Activated CD8-positive, alpha-beta memory T cell treated with anti-CD3 and anti-CD28 coated beads for 48 hours (primary cell): Measurements from ENCODE around the gene USH1G.
"Not testable (repeated sequence)": the region's sequence is repeated elsewhere in the genome, so short reads cannot be mapped to it uniquely, and the experiment has no call there.

ENCODE experiments used
- DNase-seq, 3 experiments: peaks; one replicate each; pipeline ENCODE4 v3.0.0-alpha.2; 2020; ENCODE audit warnings: low read depth in 2 of 3, low spot score in 2 of 3

Gene USH1G

GRCh38 chr17:74935585-74936469, 12.8 kb upstream of the USH1G start, which contains the start of gene OTOP3:
OTOP3 (plus strand) TSS chr17:74935898; CDS start chr17:74935922, 24 bp downstream.
- DNase-seq, result no peak

DNA sequence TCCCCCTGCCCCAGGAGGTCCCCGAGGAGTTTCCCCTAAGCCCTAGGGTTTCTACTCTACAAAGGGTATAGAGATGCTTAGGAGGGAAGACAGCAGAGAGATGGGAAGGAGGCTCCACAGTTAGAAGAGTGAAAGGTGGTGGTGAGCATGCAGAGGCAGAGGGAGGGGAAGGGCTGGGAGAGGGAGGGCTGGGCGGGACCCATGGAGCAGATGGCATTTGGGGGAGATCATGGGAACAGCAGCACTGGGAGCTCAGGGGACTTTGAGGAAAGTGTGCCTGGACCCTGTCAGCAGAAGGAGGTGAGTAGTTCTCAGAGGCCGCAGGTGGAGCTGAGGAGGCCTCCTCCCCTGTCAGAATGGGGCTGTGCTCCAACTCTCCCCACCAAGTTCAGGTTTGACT, 12.0 kb upstream of the USH1G start:
- DNase-seq, result no peak

DNA sequence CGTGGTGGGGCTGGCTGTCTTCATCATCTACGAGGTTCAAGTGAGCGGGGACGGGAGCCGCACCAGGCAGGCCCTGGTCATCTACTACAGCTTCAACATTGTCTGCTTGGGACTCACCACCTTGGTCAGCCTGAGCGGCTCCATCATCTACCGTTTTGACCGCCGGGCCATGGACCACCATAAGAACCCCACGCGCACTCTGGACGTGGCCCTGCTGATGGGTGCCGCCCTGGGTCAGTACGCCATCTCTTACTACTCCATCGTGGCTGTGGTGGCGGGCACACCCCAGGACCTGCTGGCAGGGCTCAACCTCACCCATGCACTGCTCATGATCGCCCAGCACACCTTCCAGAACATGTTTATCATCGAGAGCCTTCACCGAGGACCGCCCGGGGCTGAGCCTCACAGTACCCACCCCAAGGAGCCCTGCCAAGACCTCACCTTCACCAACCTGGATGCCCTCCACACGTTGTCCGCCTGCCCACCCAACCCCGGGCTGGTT, 7.5 kb upstream of the USH1G start:
- DNase-seq, result no peak

GRCh38 chr17:74928786-74929185, 5.7 kb upstream of the USH1G start:
- DNase-seq, result no peak

DNA sequence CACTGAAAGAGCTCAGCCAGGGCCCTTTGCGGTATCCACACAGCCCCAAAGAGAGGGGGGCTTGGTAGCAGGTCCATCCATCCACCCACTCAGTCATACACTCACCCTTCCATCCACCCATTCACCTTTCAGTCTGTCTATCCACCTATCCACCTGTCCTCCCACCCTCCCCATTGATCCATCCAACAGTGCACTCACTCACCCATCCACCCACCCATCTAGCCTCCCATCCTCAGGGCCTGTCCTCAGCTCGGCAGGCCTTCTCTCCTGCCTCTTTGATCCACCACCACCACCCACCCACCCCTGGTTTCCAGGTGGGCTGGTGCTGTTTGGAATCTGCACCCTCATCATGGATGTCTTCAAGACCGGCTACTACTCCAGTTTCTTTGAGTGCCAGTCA, 2.2 kb upstream of the USH1G start:
- no peak for DNase-seq

DNA sequence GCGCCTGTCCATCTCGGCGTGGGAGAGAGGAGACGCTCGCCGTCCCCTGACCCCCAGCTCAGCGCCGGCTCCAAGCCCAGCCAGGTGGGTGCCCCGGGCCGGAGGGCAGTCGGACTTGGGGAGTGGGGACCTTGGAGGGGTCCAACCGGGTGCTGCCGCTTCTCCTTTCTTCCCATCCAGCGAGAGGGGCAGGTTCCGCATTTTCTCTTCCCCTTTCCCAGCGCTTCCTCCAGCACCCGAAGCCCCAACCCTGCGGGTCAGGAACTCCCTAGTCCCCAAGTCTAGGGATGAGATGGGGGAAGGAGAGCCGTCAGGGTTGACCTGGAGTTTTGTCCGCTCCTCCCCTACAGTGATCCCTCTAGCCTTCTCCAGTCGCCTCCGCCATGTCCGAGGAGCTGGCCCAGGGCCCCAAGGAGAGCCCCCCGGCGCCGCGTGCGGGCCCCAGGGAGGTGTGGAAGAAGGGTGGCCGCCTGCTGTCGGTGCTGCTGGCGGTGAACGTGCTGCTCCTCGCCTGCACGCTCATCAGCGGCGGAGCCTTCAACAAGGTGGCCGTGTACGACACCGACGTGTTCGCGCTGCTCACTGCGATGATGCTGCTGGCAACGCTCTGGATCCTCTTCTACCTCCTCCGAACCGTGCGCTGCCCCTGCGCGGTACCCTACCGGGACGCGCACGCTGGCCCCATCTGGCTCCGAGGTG, 1.3 kb upstream of the USH1G start, which contains the start of gene OTOP2:
OTOP2 (plus strand) TSS at position 24 of the 699 bp plus-strand sequence; CDS start at position 384, 360 bp downstream.
- DNase-seq, result no peak

DNA sequence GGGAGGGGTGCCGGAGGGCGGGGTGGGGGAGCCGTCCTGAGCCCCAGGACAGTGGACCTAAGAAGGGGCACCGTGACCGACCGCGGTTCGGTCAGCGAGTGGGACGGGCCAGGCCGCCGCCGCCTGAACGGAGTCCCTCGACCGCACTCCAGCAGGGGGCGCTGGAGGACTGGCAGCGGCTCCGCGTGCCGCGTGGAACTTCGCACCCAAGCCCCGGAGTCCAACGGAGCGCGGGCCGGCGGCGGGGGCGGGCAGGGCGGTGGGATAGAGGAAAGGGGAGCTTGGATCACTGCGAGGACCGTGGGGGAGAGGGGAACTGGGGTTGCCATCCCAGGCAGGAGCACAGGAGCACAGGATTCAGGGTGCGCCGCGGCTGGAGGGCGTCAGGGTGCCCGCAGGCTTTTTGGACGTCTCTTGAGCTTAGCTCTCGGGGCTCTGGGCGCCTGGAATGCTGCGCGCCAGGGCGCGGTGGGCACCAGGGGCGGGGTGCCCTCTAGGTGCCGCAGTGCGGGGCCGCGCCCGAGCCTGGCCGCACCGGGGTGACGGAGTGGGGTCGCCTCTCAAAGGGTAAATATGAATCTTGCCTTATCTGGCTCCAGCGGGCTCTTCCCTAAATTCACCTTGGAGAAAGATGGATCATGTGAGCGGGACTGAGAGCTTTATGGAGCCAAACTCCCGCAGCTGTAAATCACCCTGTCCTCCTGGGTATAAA, 639 bp upstream of the USH1G start:
- peak; percentile 37 to 87 (median 75) for DNase-seq

GRCh38 chr17:74922172-74922571, 883 bp downstream of the USH1G start:
- no peak for DNase-seq

DNA sequence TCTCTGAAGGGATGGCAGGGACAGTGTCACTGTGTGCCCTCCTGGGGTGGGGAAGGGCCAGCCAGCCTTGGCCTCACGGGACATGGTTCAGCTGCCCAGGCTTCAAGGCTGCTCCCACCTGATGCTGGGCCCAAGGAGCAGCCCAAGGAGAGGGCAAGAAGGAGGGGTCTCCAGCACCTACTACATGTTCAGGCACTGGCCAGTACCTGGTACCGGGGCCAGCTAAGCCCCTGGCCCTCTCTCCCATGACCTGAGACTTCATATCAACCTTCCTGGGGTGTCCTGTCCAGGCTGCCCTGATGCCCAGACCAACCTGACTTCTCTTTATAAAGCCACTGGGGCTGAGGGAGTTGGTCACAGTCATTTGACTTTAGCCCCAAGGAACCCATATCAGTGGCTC, 1.3 kb downstream of the USH1G start:
- DNase-seq, result no peak

GRCh38 chr17:74921026-74921681, 1.9 kb downstream of the USH1G start:
- no peak for DNase-seq

GRCh38 chr17:74920642-74921025, 2.4 kb downstream of the USH1G start:
- DNase-seq, result no peak

GRCh38 chr17:74920306-74920620, 2.8 kb downstream of the USH1G start:
- DNase-seq, result no peak

DNA sequence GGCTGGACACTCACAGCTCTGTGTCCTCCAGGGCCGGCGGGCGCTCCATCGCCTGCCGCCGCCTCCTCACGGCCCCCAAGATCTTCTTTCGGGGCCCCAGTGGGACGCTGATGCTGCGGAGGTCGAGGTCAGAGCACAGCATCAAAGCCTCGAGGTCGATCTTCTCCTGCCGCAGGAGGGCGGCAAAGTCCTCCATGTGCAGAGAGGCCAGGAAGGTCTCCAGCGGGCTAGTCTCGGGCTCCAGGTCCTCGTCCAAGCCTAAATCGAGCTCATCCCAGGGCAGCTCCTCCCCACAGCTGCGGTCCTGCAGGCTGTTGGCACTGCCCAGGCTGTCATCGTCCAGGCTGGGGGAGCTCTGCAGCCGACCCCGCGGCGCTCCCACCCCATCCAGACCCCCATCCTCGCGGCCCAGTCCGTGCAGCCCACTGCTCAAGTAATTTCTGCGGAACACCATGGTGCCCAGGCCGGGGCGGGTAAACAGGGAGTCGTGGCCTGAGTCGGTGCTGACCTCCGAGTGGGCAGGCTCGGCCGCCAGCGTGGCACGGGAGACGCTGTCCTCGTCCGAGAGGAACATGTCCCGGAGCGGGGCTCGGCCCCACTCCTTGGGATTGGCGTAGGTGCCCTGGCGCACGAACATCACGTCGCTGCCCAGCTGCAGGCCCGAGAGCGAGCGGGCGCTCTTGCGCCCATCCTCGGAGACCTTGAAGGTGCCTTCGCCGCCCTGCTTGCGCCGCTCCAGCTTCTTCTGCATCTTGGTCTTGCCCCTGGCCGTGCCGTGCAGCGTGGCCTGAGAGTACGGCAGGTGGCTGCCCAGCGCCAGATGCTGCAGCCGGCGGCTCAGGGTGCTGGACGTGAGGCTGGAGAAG, 3.4 kb downstream of the USH1G start:
- DNase-seq, result no peak

DNA sequence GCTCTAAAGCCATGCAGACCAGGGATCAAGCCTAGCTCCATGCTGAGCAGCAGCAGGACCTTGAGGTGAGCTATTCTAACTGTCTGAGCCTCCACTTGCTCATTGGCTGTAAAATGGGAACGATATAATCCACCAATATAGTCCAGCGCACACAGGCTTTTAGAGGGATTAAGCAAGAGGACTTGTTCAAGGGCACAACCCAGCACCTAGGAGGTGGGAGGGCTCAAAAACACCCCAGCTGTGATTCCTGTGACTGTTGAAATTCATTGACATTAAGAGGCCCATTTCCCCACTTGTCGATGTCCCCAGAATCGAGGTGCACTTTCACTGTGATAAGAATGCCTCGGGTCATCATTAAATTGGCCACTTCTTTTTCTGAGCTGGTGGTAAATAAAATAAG, 4.1 kb downstream of the USH1G start:
- DNase-seq, result no peak

DNA sequence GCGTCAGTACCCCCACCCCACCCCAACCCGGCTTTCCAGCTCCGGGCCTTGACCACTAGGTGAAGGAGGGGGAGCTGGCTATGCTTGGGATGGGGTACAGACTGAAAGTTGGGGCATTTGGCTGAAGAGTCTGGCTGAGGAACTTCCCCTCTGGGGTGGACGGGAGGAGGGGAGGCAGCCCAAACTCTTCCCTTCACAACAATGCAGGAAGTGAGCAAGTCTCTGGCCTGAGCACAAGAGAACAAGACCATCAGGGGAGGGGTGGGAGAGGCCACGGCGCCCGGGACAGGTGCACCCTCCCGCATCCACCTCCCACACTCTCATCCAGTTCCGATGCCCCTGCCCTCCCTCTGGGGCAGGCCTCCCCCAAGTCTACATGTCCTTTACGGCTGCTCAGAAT, 5.6 kb downstream of the USH1G start:
- no peak for DNase-seq

DNA sequence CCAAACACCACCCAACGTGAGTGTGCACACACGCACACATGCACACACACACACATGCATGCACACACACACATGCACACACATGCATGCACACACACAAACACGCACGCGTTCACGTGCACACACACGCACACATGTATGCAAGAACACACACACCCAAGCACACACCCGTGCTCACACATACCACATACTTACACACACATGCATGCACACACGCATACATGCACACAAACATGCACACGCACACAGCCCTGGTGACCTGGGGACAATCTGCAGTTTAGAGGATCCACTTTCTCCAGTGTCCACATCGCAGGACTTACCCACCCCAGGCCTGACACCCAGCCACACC, 6.2 kb downstream of the USH1G start:
- no peak for DNase-seq

GRCh38 chr17:74916136-74916850, 6.8 kb downstream of the USH1G start:
- no peak for DNase-seq

GRCh38 chr17:74911423-74911822, 11.6 kb downstream of the USH1G start:
- DNase-seq, result not testable (repeated sequence)

DNA sequence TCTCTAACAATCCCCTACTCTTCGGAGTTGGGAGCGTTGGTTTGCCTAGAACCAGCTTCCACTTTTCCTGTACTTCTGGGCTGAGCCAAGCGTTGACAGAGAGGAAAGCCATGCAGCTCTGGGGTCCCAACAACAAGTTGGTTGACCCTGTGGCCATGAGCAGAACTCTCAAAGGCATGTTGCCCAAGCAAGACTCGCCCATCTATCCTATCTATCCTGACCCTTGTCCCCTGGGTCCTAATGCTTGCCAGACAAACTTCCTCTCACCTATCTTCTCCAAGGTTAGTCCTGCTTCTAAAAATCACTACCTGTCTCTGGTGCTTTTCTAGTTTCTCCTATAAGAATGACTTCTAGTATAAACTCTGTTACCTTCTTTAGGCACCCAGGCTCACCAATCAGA, 14.0 kb downstream of the USH1G start:
- not testable (repeated sequence) for DNase-seq

GRCh38 chr17:74907012-74907411, 16.0 kb downstream of the USH1G start:
- no peak for DNase-seq
